Thyroid gland (tissue), 4 donors: ENCODE measurements around the gene PATL1. TPM values are rescaled to one million over a fixed set of nuclear protein-coding genes. Genes with fewer than 3 reads are reported as not detected.

Source experiments
- DNase-seq, 2 donors: peaks; one replicate each; pipeline ENCODE4 v3.0.0-alpha.2; 2019
- H3K27ac ChIP-seq, 3 donors: fragments of 200-600 bp; sonication (generic); 1 replicate in 2 of 3; 2 replicates in 1 of 3; pipeline ENCODE4 v1.5.1; 2016 to 2019; ENCODE audit warnings: mild to moderate bottlenecking in 1 of 3, moderate library complexity in 1 of 3
- H3K27me3 ChIP-seq: fragments of 200-600 bp; sonication (generic); one replicate; pipeline ENCODE4 v1.5.1; 2019
- H3K36me3 ChIP-seq, 2 donors: fragments of 200-600 bp; sonication (generic); one replicate each; pipeline ENCODE4 v1.5.1; 2016 to 2019
- H3K4me1 ChIP-seq, 2 donors: fragments of 200-600 bp; sonication (generic); one replicate each; pipeline ENCODE4 v1.5.1; 2017 to 2019
- H3K4me3 ChIP-seq, 3 donors: fragments of 200-600 bp; sonication (generic); replicated peaks in 1 of 3; 1 replicate in 2 of 3; 2 replicates in 1 of 3; pipeline ENCODE4 v1.5.1; 2016; ENCODE audit warnings: mild to moderate bottlenecking in 1 of 3
- H3K9me3 ChIP-seq: fragments of 200-600 bp; sonication (generic); one replicate; pipeline ENCODE4 v1.5.1; 2017
- CTCF ChIP-seq, 6 experiments: fragments of 200-600 bp in 3 of 6; fragments of 450-650 bp in 3 of 6; sonication (generic) in 3 of 6; IDR thresholded peaks; one replicate each; pipeline ENCODE4 v1.5.1; 2016 to 2019; ENCODE audit warnings: antibody characterized with exemption in 6 of 6, mild to moderate bottlenecking in 2 of 6, inconsistent platforms in 1 of 6, moderate library complexity in 1 of 6
- POLR2A ChIP-seq, 2 donors: fragments of 450-650 bp; IDR thresholded peaks; one replicate each; pipeline ENCODE4 v1.6.1; 2017; ENCODE audit warnings: antibody characterized with exemption in 2 of 2, mild to moderate bottlenecking in 2 of 2, moderate library complexity in 1 of 2
- WGBS, 2 donors: methylation state at CpG; one replicate each; pipeline ENCODE4 v1.1.5; 2017; 5-methylcytosine and 5-hydroxymethylcytosine counted together
- intact Hi-C: fragments of 100-400 bp; cut with DNase I; formaldehyde crosslinking; loops from one replicate; pipeline ENCODE4 v1.15.1; 2023
- total RNA-seq, 4 donors: library from RNA; depleted of rRNA; stranded (reverse); fragments of >200 nt; gene quantifications; one replicate each; pipeline ENCODE4 v1.2.3, GENCODE V29; 2016

Gene PATL1
- total RNA-seq, 4 donors from 2014 or later, result 14.5 to 19.8 (median 17.0) TPM

GRCh38 chr11:59667812-59668187, 1.0 kb downstream of the PATL1 start:
- Histone ChIP-seq H3K27me3 (no peaks in the 10 kb centered on the region), H3K36me3 (peaks cover 0 to 15% of the 10 kb centered on the region in 2 donors), H3K4me3 (peak overlapping the region; percentile 31 to 95 (median 83)), H3K27ac (no peak overlapping the region), H3K4me1 (peaks cover 5 to 16% of the 10 kb centered on the region in 2 donors), H3K9me3 (no peaks in the 10 kb centered on the region)
- 17 to 25% methylated on average over 3 of the region's 3 CpGs for WGBS, 2 donors
- TF ChIP-seq CTCF (IDR thresholded peaks at IDR 0.05) (no peak), POLR2A (IDR thresholded peaks at IDR 0.05) (no peak)
- no peak for DNase-seq
- intact Hi-C loops, result loop anchor here (10.0 kb wide), 1 partner anchor 113 kb away; no protein-coding TSS in a partner anchor

- Histone ChIP-seq H3K4me3 (no peak overlapping the region), H3K27ac (no peak overlapping the region), H3K4me1 (peaks cover 5 to 16% of the 10 kb centered on the region in 2 donors)
Measured at GRCh38 chr11:59666969-59667368, 1.9 kb downstream of the PATL1 start.

GRCh38 chr11:59660621-59661020, 8.2 kb downstream of the PATL1 start:
- TF ChIP-seq POLR2A (IDR thresholded peaks at IDR 0.05) (no peak), CTCF (IDR thresholded peaks at IDR 0.05) (no peak)
- H3K27ac ChIP-seq, result no peak overlapping the region
- H3K4me1 ChIP-seq, result no peaks in the 10 kb centered on the region
- no peaks in the 10 kb centered on the region for H3K9me3 ChIP-seq
- H3K27me3 ChIP-seq, result no peaks in the 10 kb centered on the region
- 89 to 93% methylated on average over 1 of the region's 1 CpG for WGBS, 2 donors
- intact Hi-C loops, result loop anchor here (10.0 kb wide), 1 partner anchor 106 kb away; no protein-coding TSS in a partner anchor
- no peak for DNase-seq
- peaks cover 38 to 51% of the 10 kb centered on the region in 2 donors for H3K36me3 ChIP-seq
- no peak overlapping the region for H3K4me3 ChIP-seq

More at GRCh38 chr11:59666969-59667368, 1.9 kb downstream of the PATL1 start:
- intact Hi-C loops, result loop anchor here (10.0 kb wide), 1 partner anchor 112 kb away; no protein-coding TSS in a partner anchor
- 73% methylated on average over 1 of the region's 1 CpG for WGBS, 2 donors
- TF ChIP-seq POLR2A (IDR thresholded peaks at IDR 0.05), result no peak
- no peak for TF ChIP-seq CTCF (IDR thresholded peaks at IDR 0.05)
- peaks cover 3 to 20% of the 10 kb centered on the region in 2 donors for H3K36me3 ChIP-seq
- no peaks in the 10 kb centered on the region for H3K9me3 ChIP-seq
- no peak for DNase-seq
- H3K27me3 ChIP-seq, result no peaks in the 10 kb centered on the region

- Histone ChIP-seq H3K4me1 (no peaks in the 10 kb centered on the region), H3K36me3 (peaks cover 44 to 58% of the 10 kb centered on the region in 2 donors), H3K27me3 (no peaks in the 10 kb centered on the region), H3K4me3 (no peak overlapping the region), H3K27ac (no peak overlapping the region), H3K9me3 (no peaks in the 10 kb centered on the region)
- intact Hi-C loops, result loop anchor here (10.0 kb wide), 1 partner anchor 105 kb away; no protein-coding TSS in a partner anchor
- no peak for DNase-seq
- no peak for TF ChIP-seq POLR2A (IDR thresholded peaks at IDR 0.05)
- no peak for TF ChIP-seq CTCF (IDR thresholded peaks at IDR 0.05)
- 83 to 88% methylated on average over 2 of the region's 2 CpGs for WGBS, 2 donors
Measured at GRCh38 chr11:59659981-59660380, 8.9 kb downstream of the PATL1 start.

GRCh38 chr11:59658036-59658435, 10.8 kb downstream of the PATL1 start:
- DNase-seq, result no peak
- no peak overlapping the region for H3K4me3 ChIP-seq
- no peaks in the 10 kb centered on the region for H3K27me3 ChIP-seq
- WGBS, 2 donors, result 98% methylated on average over 5 of the region's 5 CpGs
- no peaks in the 10 kb centered on the region for H3K4me1 ChIP-seq
- TF ChIP-seq CTCF (IDR thresholded peaks at IDR 0.05) (no peak), POLR2A (IDR thresholded peaks at IDR 0.05) (no peak)
- intact Hi-C loops, result no loop called here
- H3K27ac ChIP-seq, result no peak overlapping the region
- peaks cover 64 to 68% of the 10 kb centered on the region in 2 donors for H3K36me3 ChIP-seq
- no peaks in the 10 kb centered on the region for H3K9me3 ChIP-seq
